Neural progenitor cell (in vitro differentiated cells): ENCODE results near the gene CLNK.

Experiments used
- CTCF ChIP-seq: fragments of 200-600 bp; sonication (generic); IDR thresholded peaks from 2 replicates; pipeline ENCODE4 v1.5.1; 2017; ENCODE audit warnings: antibody characterized with exemption, mild to moderate bottlenecking
- EZH2 ChIP-seq: fragments of 200-600 bp; sonication (generic); IDR thresholded peaks from 2 replicates; pipeline ENCODE4 v1.6.1; 2017; ENCODE audit warnings: antibody characterized with exemption, mild to moderate bottlenecking, moderate library complexity
- EZH2phosphoT487 ChIP-seq: fragments of 200-600 bp; sonication (generic); IDR thresholded peaks from 2 replicates; pipeline ENCODE4 v1.6.1; 2017; ENCODE audit warnings: antibody characterized with exemption

- TF ChIP-seq EZH2phosphoT487 = no peak
- TF ChIP-seq CTCF = no peak
- no peak for TF ChIP-seq EZH2
Measured at GRCh38 chr4:10607206-10607605, 77.4 kb downstream of the CLNK start.
